AG09319 (cell line): Measurements from ENCODE around the gene ZNF431.

Experiments used
- DNase-seq: peaks from one replicate; pipeline ENCODE4 v3.0.0-alpha.2; 2010; ENCODE audit warnings: low read depth; ENCODE audit errors: extremely low read depth
- CTCF ChIP-seq: IDR thresholded peaks from 2 replicates; pipeline ENCODE4 v1.5.1; 2011; ENCODE audit warnings: low read depth, mild to moderate bottlenecking, inconsistent platforms, low read length, moderate library complexity

ZNF431 gene

GRCh38 chr19:21110183-21110582 is 31.7 kb upstream of the ZNF431 start:
- no peak for TF ChIP-seq CTCF
- DNase-seq, result no peak

- DNase-seq, result no peak
- no peak for TF ChIP-seq CTCF
Observed at GRCh38 chr19:21115430-21115829, 26.4 kb upstream of the ZNF431 start.

GRCh38 chr19:21117041-21117907 is 24.6 kb upstream of the ZNF431 start:
- TF ChIP-seq CTCF, result no peak

DNA sequence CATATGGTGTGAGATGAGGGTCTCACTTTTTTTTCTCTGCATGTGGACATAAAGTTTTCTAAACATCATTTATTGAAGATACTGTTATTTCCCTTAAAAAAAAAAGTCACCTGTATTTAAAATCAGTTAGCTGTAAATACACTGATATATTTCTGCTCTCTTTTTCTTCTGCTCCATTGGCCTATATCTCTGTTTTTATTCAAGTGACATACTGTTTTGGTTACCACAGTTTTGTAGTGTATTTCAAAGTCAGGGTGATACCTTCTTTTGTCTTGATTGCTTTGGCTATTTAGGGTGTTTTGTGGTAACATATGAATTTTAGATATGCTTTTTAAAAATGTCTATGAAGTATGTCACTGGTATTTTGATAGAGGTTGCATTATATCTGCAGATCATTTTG is 15.8 kb upstream of the ZNF431 start:
- TF ChIP-seq CTCF, result no peak
- no peak for DNase-seq

More at GRCh38 chr19:21117041-21117907, 24.6 kb upstream of the ZNF431 start:
- no peak for DNase-seq

DNA sequence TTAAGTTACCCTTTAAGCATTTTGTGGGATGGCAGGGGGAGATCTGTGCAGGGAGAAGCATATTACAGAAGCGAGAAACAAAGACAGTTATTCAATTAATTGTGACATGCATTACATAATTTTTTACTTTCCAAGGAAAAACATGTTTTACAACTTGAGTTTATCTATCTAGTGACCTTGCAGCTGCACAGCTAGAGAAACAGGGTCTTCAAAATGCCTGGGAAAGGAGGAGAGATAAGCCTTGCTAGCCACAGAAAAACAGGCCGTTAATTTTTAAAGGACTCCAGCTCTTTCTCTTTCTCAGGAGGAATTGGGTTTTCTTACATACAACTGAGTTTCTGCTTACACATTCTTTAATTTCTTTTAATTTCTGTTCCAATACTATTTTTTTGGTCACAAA is 14.8 kb upstream of the ZNF431 start:
- DNase-seq, result no peak
- TF ChIP-seq CTCF, result no peak

GRCh38 chr19:21127898-21128297 is 13.9 kb upstream of the ZNF431 start:
- no peak for DNase-seq
- TF ChIP-seq CTCF, result no peak

GRCh38 chr19:21128901-21129698 is 12.7 kb upstream of the ZNF431 start:
- TF ChIP-seq CTCF, result no peak
- DNase-seq, result no peak
